Neural cell (in vitro differentiated cells): ENCODE results near the gene GRB14. TPM values are rescaled to one million over a fixed set of nuclear protein-coding genes. Genes with fewer than 3 reads are reported as not detected.

Experiments
- H2AFZ ChIP-seq: fragments of 200-600, 300-800 bp; sonication (generic), shearing (Covaris generic); 2 replicates; pipeline ENCODE4 v1.6.0; 2014; ENCODE audit warnings: low read depth, mild to moderate bottlenecking, antibody characterized with exemption, low read length, moderate library complexity
- H3F3A ChIP-seq: fragments of 200-600 bp; shearing (Covaris generic); 2 replicates; pipeline ENCODE4 v1.6.1; 2016; ENCODE audit warnings: mild to moderate bottlenecking, moderate library complexity, mixed read lengths, antibody characterized with exemption, low read length; ENCODE audit not compliant: insufficient read depth, poor library complexity, severe bottlenecking
- H3K27ac ChIP-seq: fragments of 200-600, 300-800 bp; sonication (generic), shearing (Covaris generic); 2 replicates; pipeline ENCODE4 v1.5.1; 2014; ENCODE audit warnings: mild to moderate bottlenecking, low read length, moderate library complexity
- H3K27me3 ChIP-seq: fragments of 300-800, 200-600 bp; sonication (generic), shearing (Covaris generic); 2 replicates; pipeline ENCODE4 v1.6.0; 2014; ENCODE audit warnings: mild to moderate bottlenecking, low read depth, low read length, moderate library complexity; ENCODE audit not compliant: insufficient read depth
- H3K36me3 ChIP-seq: fragments of 300-800, 200-600 bp; sonication (generic), shearing (Covaris generic); 2 replicates; pipeline ENCODE4 v1.5.1; 2014; ENCODE audit warnings: mild to moderate bottlenecking, antibody characterized with exemption, low read length, moderate library complexity; ENCODE audit not compliant: insufficient read depth
- H3K4me2 ChIP-seq: fragments of 300-800, 200-600 bp; sonication (generic), shearing (Covaris generic); 2 replicates; pipeline ENCODE4 v1.6.0; 2014; ENCODE audit warnings: mild to moderate bottlenecking, low read length
- H3K4me3 ChIP-seq: fragments of 300-800, 200-600 bp; sonication (generic), shearing (Covaris generic); 2 replicates; pipeline ENCODE4 v1.5.1; 2014; ENCODE audit warnings: mild to moderate bottlenecking, low read length, moderate library complexity
- H3K79me2 ChIP-seq: fragments of 200-600 bp; shearing (Covaris generic); replicated peaks from 2 replicates; pipeline ENCODE4 v1.6.0; 2014; ENCODE audit warnings: mild to moderate bottlenecking, low read length, moderate library complexity; ENCODE audit not compliant: insufficient read depth
- H3K9ac ChIP-seq: fragments of 300-800, 200-600 bp; sonication (generic), shearing (Covaris generic); 2 replicates; pipeline ENCODE4 v1.6.1; 2016; ENCODE audit warnings: mild to moderate bottlenecking, low read length, mixed read lengths
- H3K9me2 ChIP-seq: fragments of 200-600 bp; shearing (Covaris generic); 2 replicates; pipeline ENCODE4 v1.6.1; 2016; ENCODE audit warnings: mild to moderate bottlenecking, low read length, mixed read lengths; ENCODE audit not compliant: insufficient read depth
- H3K9me3 ChIP-seq: fragments of 200-600, 300-800 bp; sonication (generic), shearing (Covaris generic); 2 replicates; pipeline ENCODE4 v1.6.1; 2016; ENCODE audit warnings: mild to moderate bottlenecking, mixed run types, low read length, moderate library complexity, mixed read lengths
- H4K20me1 ChIP-seq: fragments of 200-600 bp; shearing (Covaris generic); 2 replicates; pipeline ENCODE4 v1.6.1; 2016; ENCODE audit warnings: mild to moderate bottlenecking, mixed run types; ENCODE audit not compliant: insufficient read depth
- CTCF ChIP-seq: fragments of 450-650 bp; IDR thresholded peaks from 2 replicates; pipeline ENCODE4 v1.5.1; 2014; ENCODE audit warnings: antibody characterized with exemption, mild to moderate bottlenecking, moderate library complexity; ENCODE audit not compliant: poor library complexity, severe bottlenecking
- EP300 ChIP-seq: fragments of 450-650 bp; conservative IDR thresholded peaks from 2 replicates; pipeline ENCODE4 v1.6.1; 2014; ENCODE audit warnings: antibody characterized with exemption, mild to moderate bottlenecking, moderate library complexity; ENCODE audit not compliant: poor library complexity, severe bottlenecking
- EZH2 ChIP-seq: fragments of 200-600, 300-800 bp; shearing (Covaris generic), sonication (generic); IDR thresholded peaks from 2 replicates; pipeline ENCODE4 v1.6.1; 2014; ENCODE audit warnings: antibody characterized with exemption, low read length, borderline replicate concordance, mild to moderate bottlenecking; ENCODE audit not compliant: insufficient read depth, poor library complexity, severe bottlenecking
- MXI1 ChIP-seq: fragments of 450-650 bp; conservative IDR thresholded peaks from 2 replicates; pipeline ENCODE4 v1.6.1; 2014; ENCODE audit warnings: antibody characterized with exemption, mild to moderate bottlenecking; ENCODE audit not compliant: poor library complexity, severe bottlenecking
- POLR2AphosphoS5 ChIP-seq: IDR thresholded peaks from 2 replicates; pipeline ENCODE4 v1.6.1; 2012
- RAD21 ChIP-seq: fragments of 450-650 bp; conservative IDR thresholded peaks from 2 replicates; pipeline ENCODE4 v1.6.1; 2014; ENCODE audit warnings: antibody characterized with exemption, mild to moderate bottlenecking, moderate library complexity
- REST ChIP-seq: IDR thresholded peaks from 2 replicates; pipeline ENCODE4 v1.6.1; 2012; ENCODE audit warnings: borderline replicate concordance
- SMC3 ChIP-seq: fragments of 450-650 bp; conservative IDR thresholded peaks from 2 replicates; pipeline ENCODE4 v1.6.1; 2014; ENCODE audit warnings: antibody characterized with exemption, mild to moderate bottlenecking, moderate library complexity; ENCODE audit not compliant: poor library complexity
- TAF1 ChIP-seq: IDR thresholded peaks from 2 replicates; pipeline ENCODE4 v1.6.1; 2012; ENCODE audit warnings: low read depth
- polyA plus RNA-seq: library from polyadenylated mRNA; depleted of rRNA; stranded (reverse); fragments of >200 nt; gene quantifications from 2 replicates; pipeline ENCODE4 v1.2.3, GENCODE V29; 2014

The GRB14 gene
- polyA plus RNA-seq, 1 donor from 2014 or later, result 4.5 TPM

- Histone ChIP-seq H3K36me3 (no peaks in the 10 kb centered on the region), H3K9me3 (no peaks in the 10 kb centered on the region), H3F3A (peaks cover 3% of the 10 kb centered on the region), H4K20me1 (no peaks in the 10 kb centered on the region), H3K27ac (no peak overlapping the region), H3K9ac (no peak overlapping the region), H3K27me3 (no peaks in the 10 kb centered on the region), H3K4me2 (no peak overlapping the region), H2AFZ (no peak overlapping the region), H3K4me3 (no peak overlapping the region), H3K79me2 (no peaks in the 10 kb centered on the region), H3K9me2 (no peaks in the 10 kb centered on the region)
- no peak for TF ChIP-seq CTCF
- no peak for TF ChIP-seq POLR2AphosphoS5
- no peak for TF ChIP-seq RAD21
- TF ChIP-seq EP300, result no peak
- TF ChIP-seq REST, result no peak
- no peak for TF ChIP-seq EZH2
- TF ChIP-seq TAF1, result no peak
- TF ChIP-seq SMC3, result no peak
- TF ChIP-seq MXI1, result no peak
Measured at GRCh38 chr2:164449706-164450105, 171.6 kb downstream of the GRB14 start.

- H3K4me3 ChIP-seq, result no peak overlapping the region
- no peak overlapping the region for H3K4me2 ChIP-seq
- H3F3A ChIP-seq, result no peaks in the 10 kb centered on the region
- H3K79me2 ChIP-seq, result no peaks in the 10 kb centered on the region
- H3K27ac ChIP-seq, result no peak overlapping the region
- no peaks in the 10 kb centered on the region for H4K20me1 ChIP-seq
- TF ChIP-seq POLR2AphosphoS5, result no peak
- no peak for TF ChIP-seq REST
- no peak for TF ChIP-seq RAD21
- no peak for TF ChIP-seq SMC3
- TF ChIP-seq TAF1, result no peak
- no peak for TF ChIP-seq EP300
- TF ChIP-seq MXI1, result no peak
- TF ChIP-seq CTCF, result no peak
- TF ChIP-seq EZH2, result no peak
- H3K9ac ChIP-seq, result no peak overlapping the region
- H3K27me3 ChIP-seq, result no peaks in the 10 kb centered on the region
- H3K9me2 ChIP-seq, result no peaks in the 10 kb centered on the region
- no peaks in the 10 kb centered on the region for H3K36me3 ChIP-seq
- no peak overlapping the region for H2AFZ ChIP-seq
- no peaks in the 10 kb centered on the region for H3K9me3 ChIP-seq
Measured at GRCh38 chr2:164447660-164448059, 173.6 kb downstream of the GRB14 start.
